ENCODE data around the gene MIF4GD.

MIF4GD gene

DNA sequence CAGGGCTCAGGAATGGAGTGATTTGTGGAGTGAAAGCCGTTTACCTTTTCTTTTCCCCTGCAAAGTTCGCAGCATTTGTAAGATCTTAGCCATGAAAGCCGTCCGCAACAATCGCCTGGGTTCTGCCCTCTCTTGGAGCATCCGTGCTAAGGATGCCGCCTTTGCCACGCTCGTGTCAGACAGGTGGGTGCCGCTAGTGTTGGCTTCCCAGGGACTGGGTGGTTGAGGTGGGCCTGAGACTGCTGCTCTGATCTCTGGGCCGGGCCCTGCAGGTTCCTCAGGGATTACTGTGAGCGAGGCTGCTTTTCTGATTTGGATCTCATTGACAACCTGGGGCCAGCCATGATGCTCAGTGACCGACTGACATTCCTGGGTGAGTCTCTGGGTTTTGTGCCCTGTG, 38.2 kb downstream of the MIF4GD start:
- no peak for DNase-seq (ENCODE audit: low spot score)

GRCh38 chr17:75231741-75232464, 39.1 kb downstream of the MIF4GD start:
- DNase-seq (ENCODE audit: low spot score), result no peak

DNA sequence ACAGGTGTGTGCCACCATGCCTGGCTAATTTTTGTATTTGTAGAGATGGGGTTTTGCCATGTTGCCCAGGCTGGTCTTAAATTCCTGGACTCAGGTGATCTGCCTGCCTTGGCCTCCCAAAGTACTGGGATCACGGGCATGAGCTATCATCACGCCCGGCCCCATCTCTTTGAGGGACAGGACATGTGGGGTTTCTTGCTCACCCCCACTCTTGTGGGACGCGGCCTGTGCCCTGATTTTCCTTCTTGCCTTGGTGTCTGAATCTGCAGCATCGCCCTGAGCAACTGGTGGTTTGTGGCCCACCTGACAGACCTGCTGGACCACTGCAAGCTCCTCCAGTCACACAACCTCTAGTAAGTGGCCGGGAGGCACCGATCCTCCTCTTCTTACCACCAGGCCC, 40.0 kb downstream of the MIF4GD start:
- DNase-seq (ENCODE audit: low spot score), result no peak

DNA sequence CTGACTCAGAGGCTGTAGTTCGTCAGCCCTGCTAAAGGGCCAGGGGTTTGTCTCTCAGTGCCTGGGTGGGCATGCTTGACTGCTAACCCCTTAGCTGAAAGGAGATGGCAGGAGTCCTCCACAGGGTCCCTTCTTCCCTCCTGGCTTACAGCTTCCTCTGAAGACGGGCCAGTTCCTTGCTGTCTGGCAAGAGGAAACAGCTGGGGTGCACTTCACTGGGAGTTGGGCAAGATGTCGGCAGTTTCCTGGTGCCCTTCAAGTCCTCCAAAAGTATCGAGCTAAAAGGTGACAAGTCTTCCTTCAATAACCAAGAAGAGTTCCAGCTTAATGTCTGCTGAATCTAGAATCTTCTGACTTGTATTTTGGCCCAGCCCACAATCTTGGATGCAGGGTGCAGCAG, 42.2 kb downstream of the MIF4GD start:
- no peak for DNase-seq (ENCODE audit: low spot score)

- peak; percentile 77 for DNase-seq (ENCODE audit: low spot score)
These were observed 42.7 kb downstream of the MIF4GD start for GRCh38 chr17:75228305-75228704.

- no peak for DNase-seq (ENCODE audit: low spot score)
These were observed 43.3 kb downstream of the MIF4GD start for GRCh38 chr17:75227729-75228128.

DNA sequence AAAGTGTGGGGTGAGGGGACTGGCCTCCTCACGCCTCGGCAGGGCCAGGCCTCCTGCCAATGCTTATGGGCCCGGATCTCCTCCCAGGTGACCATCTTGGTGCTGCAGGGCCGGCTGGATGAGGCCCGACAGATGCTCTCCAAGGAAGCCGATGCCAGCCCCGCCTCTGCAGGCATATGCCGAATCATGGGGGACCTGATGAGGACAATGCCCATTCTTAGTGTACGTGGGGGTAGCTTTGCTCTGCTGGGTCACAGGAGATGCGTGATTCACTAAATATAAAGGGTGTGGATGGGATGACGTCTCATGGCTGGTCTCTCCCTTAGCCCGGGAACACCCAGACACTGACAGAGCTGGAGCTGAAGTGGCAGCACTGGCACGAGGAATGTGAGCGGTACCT, 46.0 kb downstream of the MIF4GD start:
- DNase-seq (ENCODE audit: low spot score), result no peak

DNA sequence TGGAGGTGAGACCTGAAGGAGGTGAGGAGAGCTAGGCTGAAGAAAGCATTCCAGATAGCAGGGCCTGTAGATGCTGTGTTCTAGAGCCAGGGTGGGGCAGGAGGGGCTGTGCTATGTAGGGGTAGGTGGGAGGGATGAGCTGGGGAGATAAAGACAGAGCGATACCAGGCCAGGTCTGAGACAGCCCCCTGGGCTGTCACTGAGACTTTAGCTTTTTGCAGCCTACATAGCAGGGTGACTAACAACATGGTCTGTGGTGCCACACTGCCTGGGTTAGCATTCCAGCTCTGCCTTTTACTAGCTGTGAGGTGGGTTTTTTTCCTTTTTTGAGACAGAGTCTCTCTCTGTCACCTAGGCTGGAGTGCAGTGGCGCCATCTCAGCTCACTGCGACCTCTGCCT, 51.2 kb downstream of the MIF4GD start:
- no peak for DNase-seq (ENCODE audit: low spot score)

GRCh38 chr17:75218131-75218530, 52.9 kb downstream of the MIF4GD start:
- DNase-seq (ENCODE audit: low spot score), result no peak

Data from pons (tissue), 1 donor.